CD8-positive, alpha-beta memory T cell (primary cell): ENCODE results near the gene URAD. TPM values are rescaled to one million over a fixed set of nuclear protein-coding genes. Genes with fewer than 3 reads are reported as not detected.

Source experiments
- CTCF ChIA-PET: fragments of 350-600 bp; sonication (Branson Sonifier 250); formaldehyde crosslinking; loops from one replicate; lab custom pipeline; 2021; ENCODE audit warnings: antibody characterized with exemption; lab: Charles Lee
- POLR2A ChIA-PET: fragments of 350-600 bp; sonication (Branson Sonifier 250); formaldehyde crosslinking; loops from one replicate; lab custom pipeline; 2021; ENCODE audit warnings: antibody characterized with exemption; lab: Charles Lee
- DNase-seq, 5 donors: peaks; one replicate each; pipeline versions ENCODE4 v3.0.0 to v3.0.0-alpha.2; 2020 to 2022; ENCODE audit warnings: mixed read lengths in 1 of 5
- H3K27ac ChIP-seq: one replicate; pipeline ENCODE4 v1.7.0; 2013; ENCODE audit warnings: low read depth, mild to moderate bottlenecking, low read length, moderate library complexity
- H3K27me3 ChIP-seq: 2 replicates; pipeline ENCODE4 v1.7.0; 2013; ENCODE audit warnings: low read length, mild to moderate bottlenecking; ENCODE audit not compliant: insufficient read depth, poor library complexity, severe bottlenecking
- H3K36me3 ChIP-seq: 2 replicates; pipeline ENCODE4 v1.7.0; 2013; ENCODE audit warnings: mild to moderate bottlenecking, low read length, moderate library complexity; ENCODE audit not compliant: insufficient read depth
- H3K4me1 ChIP-seq: 2 replicates; pipeline ENCODE4 v1.7.0; 2013; ENCODE audit warnings: mild to moderate bottlenecking, low read length, moderate library complexity; ENCODE audit not compliant: insufficient read depth
- H3K4me3 ChIP-seq: 2 replicates; pipeline ENCODE4 v1.7.0; 2013; ENCODE audit warnings: mild to moderate bottlenecking, low read length
- H3K9me3 ChIP-seq: 2 replicates; pipeline ENCODE4 v1.7.0; 2013; ENCODE audit warnings: mild to moderate bottlenecking, low read length
- H3K27ac Mint-ChIP-seq, 8 donors: one replicate each; pipeline ENCODE4 v1.8.0; 2020 to 2021; ENCODE audit warnings: mixed read lengths in 8 of 8, mild to moderate bottlenecking in 6 of 8, inconsistent platforms in 3 of 8, moderate library complexity in 3 of 8
- H3K27me3 Mint-ChIP-seq, 2 donors: one replicate each; pipeline ENCODE4 v1.8.0; 2020 to 2021; ENCODE audit warnings: mixed read lengths in 2 of 2, mild to moderate bottlenecking in 1 of 2, moderate library complexity in 1 of 2
- H3K36me3 Mint-ChIP-seq, 3 donors: one replicate each; pipeline ENCODE4 v1.8.0; 2020 to 2021; ENCODE audit warnings: mixed read lengths in 3 of 3, inconsistent platforms in 1 of 3, mild to moderate bottlenecking in 1 of 3
- H3K4me1 Mint-ChIP-seq, 3 donors: one replicate each; pipeline ENCODE4 v1.8.0; 2020 to 2021; ENCODE audit warnings: mixed read lengths in 3 of 3, inconsistent platforms in 1 of 3, mild to moderate bottlenecking in 1 of 3
- H3K4me3 Mint-ChIP-seq, 7 donors: one replicate each; pipeline ENCODE4 v1.8.0; 2020 to 2021; ENCODE audit warnings: mixed read lengths in 7 of 7, mild to moderate bottlenecking in 6 of 7, moderate library complexity in 4 of 7, inconsistent platforms in 2 of 7
- H3K9me3 Mint-ChIP-seq, 5 donors: one replicate each; pipeline ENCODE4 v1.8.0; 2020 to 2022; ENCODE audit warnings: mixed read lengths in 5 of 5, mild to moderate bottlenecking in 3 of 5, moderate library complexity in 2 of 5, inconsistent platforms in 1 of 5
- polyA plus RNA-seq: library from polyadenylated mRNA; unstranded; fragments of 300-500 nt; fragmentation: Illumina TruSeq; gene quantifications from one replicate; pipeline ENCODE4 v1.2.3, GENCODE V29; 2021
- total RNA-seq, 2 experiments: library from RNA; stranded (reverse); gene quantifications; one replicate each; pipeline ENCODE4 v1.2.3, GENCODE V29; 2021

Gene URAD
- total and polyA plus RNA-seq, 3 experiments from 2014 or later, result not detected

DNA sequence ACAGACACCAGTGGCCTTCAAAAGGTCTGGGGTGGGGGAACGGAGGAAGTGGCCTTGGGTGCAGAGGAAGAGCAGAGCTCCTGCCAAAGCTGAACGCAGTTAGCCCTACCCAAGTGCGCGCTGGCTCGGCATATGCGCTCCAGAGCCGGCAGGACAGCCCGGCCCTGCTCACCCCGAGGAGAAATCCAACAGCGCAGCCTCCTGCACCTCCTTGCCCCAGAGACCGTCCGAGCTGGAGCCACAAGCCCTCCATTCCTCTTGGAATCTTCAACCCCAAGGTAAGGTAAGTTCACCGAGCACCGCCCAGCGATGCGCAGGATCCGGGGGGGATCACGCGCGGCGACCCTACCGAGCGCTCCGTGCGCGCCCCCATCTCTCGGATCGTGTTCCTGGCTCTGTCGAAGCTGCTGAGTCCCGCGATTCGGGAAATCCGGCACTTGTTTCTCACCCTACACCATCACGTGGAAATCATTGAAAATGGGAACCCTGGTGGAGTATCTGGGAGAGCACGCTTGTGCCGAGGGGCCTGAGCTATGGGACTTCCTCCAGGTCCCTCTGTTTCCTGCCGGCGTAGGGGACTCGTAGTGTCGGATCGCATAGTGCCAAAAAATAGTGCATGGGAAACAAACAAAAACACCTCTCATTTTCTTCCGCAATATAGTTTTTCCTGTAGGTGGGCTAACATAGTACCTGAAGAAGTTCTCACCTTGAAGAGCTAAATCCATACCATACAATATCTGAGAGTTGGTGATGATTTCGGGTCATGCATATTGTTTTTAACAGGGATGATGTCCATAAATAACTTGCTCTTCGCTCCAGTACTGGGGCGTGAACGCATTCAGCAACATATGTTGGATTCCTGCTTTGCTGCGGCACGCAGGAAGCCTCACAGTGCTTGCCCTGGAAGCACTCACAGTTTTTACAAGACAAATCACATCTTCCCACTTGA lies 59.4 kb downstream of the URAD start:
- H3K36me3 Mint-ChIP-seq, result no peaks in the 10 kb centered on the region
- H3K9me3 ChIP-seq, result no peaks in the 10 kb centered on the region
- no peak overlapping the region for H3K27ac ChIP-seq
- no peak overlapping the region for H3K27ac Mint-ChIP-seq
- H3K27me3 ChIP-seq, result peaks cover 28% of the 10 kb centered on the region
- peaks cover 3% of the 10 kb centered on the region for H3K4me1 ChIP-seq
- peaks cover 10 to 34% (median 17%) of the 10 kb centered on the region in 3 donors for H3K4me1 Mint-ChIP-seq
- H3K4me3 Mint-ChIP-seq, result no peak overlapping the region
- peaks cover 61 to 79% of the 10 kb centered on the region in 2 donors for H3K27me3 Mint-ChIP-seq
- DNase-seq, result no peak
- POLR2A ChIA-PET, result no interaction called here
- CTCF ChIA-PET, result no interaction called here
- H3K4me3 ChIP-seq, result no peak overlapping the region
- H3K9me3 Mint-ChIP-seq, result no peaks in the 10 kb centered on the region
- H3K36me3 ChIP-seq, result no peaks in the 10 kb centered on the region

- ChIA-PET CTCF (no interaction called here), POLR2A (no interaction called here)
- Histone ChIP-seq H3K27me3 (peaks cover 33% of the 10 kb centered on the region), H3K4me3 (no peak overlapping the region), H3K4me1 (peaks cover 3% of the 10 kb centered on the region), H3K9me3 (no peaks in the 10 kb centered on the region), H3K36me3 (no peaks in the 10 kb centered on the region), H3K27ac (no peak overlapping the region)
- no peak for DNase-seq
- Mint-ChIP-seq H3K27ac (no peak overlapping the region), H3K4me1 (peaks cover 17 to 38% (median 19%) of the 10 kb centered on the region in 3 donors), H3K36me3 (no peaks in the 10 kb centered on the region), H3K4me3 (no peak overlapping the region), H3K9me3 (peaks cover 0 to 2% (median 0%) of the 10 kb centered on the region in 5 donors), H3K27me3 (peaks cover 67 to 81% of the 10 kb centered on the region in 2 donors)
These were observed 60.1 kb downstream of the URAD start for GRCh38 chr13:27928353-27928804.

Other genes with a start within 250 kb of the URAD start
- not detected for gene GSX1, start 196.2 kb downstream of the URAD start, total RNA-seq
- gene GSX1, start 196.2 kb downstream of the URAD start, polyA plus RNA-seq, result not detected
- gene PDX1, start 68.7 kb downstream of the URAD start, total RNA-seq, result not detected
- gene PDX1, start 68.7 kb downstream of the URAD start, polyA plus RNA-seq, result not detected
- not detected for gene CDX2, start 19.4 kb downstream of the URAD start, total RNA-seq
- not detected for gene CDX2, start 19.4 kb downstream of the URAD start, polyA plus RNA-seq
- gene FLT3, start 111.9 kb upstream of the URAD start, total RNA-seq, result under 1 TPM in 1 of 2 experiments, not detected in 1; 0.07 TPM
- not detected for gene FLT3, start 111.9 kb upstream of the URAD start, polyA plus RNA-seq
- 10 to 100 TPM; 33.1 to 33.3 TPM for gene PAN3, start 149.9 kb upstream of the URAD start, total RNA-seq
- 5.3 TPM for gene PAN3, start 149.9 kb upstream of the URAD start, polyA plus RNA-seq